GM23248 (cell line): ENCODE results near the gene JMJD7.

Source experiments
- EZH2 ChIP-seq: fragments of 200-600 bp; sonication (generic); IDR thresholded peaks from 2 replicates; pipeline ENCODE4 v1.6.1; 2018; ENCODE audit warnings: antibody characterized with exemption, mild to moderate bottlenecking; ENCODE audit not compliant: insufficient read depth, poor library complexity, severe bottlenecking
- EZH2phosphoT487 ChIP-seq: fragments of 200-600 bp; sonication (generic); IDR thresholded peaks from 2 replicates; pipeline ENCODE4 v1.6.1; 2018; ENCODE audit warnings: antibody characterized with exemption, moderate library complexity, mild to moderate bottlenecking, low read depth; ENCODE audit not compliant: insufficient read depth

DNA sequence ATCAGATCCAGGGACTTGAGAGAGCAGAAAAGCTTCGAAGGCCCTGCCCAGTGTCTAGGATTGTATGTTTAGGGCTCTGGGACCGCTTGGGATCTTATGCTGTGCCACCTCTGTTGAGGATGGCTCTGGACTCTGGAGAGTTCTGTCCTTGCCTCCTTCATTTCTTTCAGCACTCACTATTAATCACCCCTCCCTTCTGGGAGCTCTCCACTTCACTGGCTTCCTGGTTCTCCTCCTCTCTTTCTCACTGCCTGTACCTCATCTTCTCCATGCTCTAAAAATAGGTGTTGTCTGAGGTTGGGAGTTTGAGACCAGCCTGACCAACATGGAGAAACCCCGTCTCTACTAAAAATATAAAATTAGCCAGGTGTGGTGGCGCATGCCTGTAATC lies 36.4 kb upstream of the JMJD7 start:
- no peak for TF ChIP-seq EZH2
- no peak for TF ChIP-seq EZH2phosphoT487
